ENCODE data around the gene POM121L12.

Gene POM121L12

GRCh38 chr7:53059591-53059990 lies 24.2 kb downstream of the POM121L12 start:
- no peaks in the 10 kb centered on the region for H3K27me3 ChIP-seq (ENCODE audit: insufficient read depth, poor library complexity, severe bottlenecking)
- H3K27ac ChIP-seq (replicated peaks) = no peak overlapping the region
- TF ChIP-seq GABPA (IDR thresholded peaks at IDR 0.05; ENCODE audit: low read depth) (no peak), POLR2AphosphoS5 (IDR thresholded peaks at IDR 0.05; ENCODE audit: low read depth) (no peak), REST (IDR thresholded peaks at IDR 0.05; ENCODE audit: insufficient replicate concordance, low read depth) (no peak), SPI1 (IDR thresholded peaks at IDR 0.05; ENCODE audit: borderline replicate concordance, low read depth) (no peak), CTCF (IDR thresholded peaks at IDR 0.05; ENCODE audit: insufficient read depth, low read length) (no peak)
- H3K4me3 ChIP-seq (replicated peaks; ENCODE audit: insufficient read depth, low read length) = no peak overlapping the region
- DNase-seq (ENCODE audit: low read depth in 1 of 2, low spot score in 1 of 2) = no peak

- Histone ChIP-seq H3K27me3 (ENCODE audit: insufficient read depth, poor library complexity, severe bottlenecking) (no peaks in the 10 kb centered on the region), H3K27ac (replicated peaks) (no peak overlapping the region), H3K4me3 (replicated peaks; ENCODE audit: insufficient read depth, low read length) (no peak overlapping the region)
- TF ChIP-seq SPI1 (IDR thresholded peaks at IDR 0.05; ENCODE audit: borderline replicate concordance, low read depth) (no peak), POLR2AphosphoS5 (IDR thresholded peaks at IDR 0.05; ENCODE audit: low read depth) (no peak), CTCF (IDR thresholded peaks at IDR 0.05; ENCODE audit: insufficient read depth, low read length) (no peak)
- DNase-seq (ENCODE audit: low read depth in 1 of 2, low spot score in 1 of 2) = no peak
These were observed 24.6 kb downstream of the POM121L12 start for GRCh38 chr7:53060066-53060465.

- no peaks in the 10 kb centered on the region for H3K27me3 ChIP-seq (ENCODE audit: insufficient read depth, poor library complexity, severe bottlenecking)
- TF ChIP-seq GABPA (IDR thresholded peaks at IDR 0.05; ENCODE audit: low read depth) (no peak), REST (IDR thresholded peaks at IDR 0.05; ENCODE audit: insufficient replicate concordance, low read depth) (no peak), SPI1 (IDR thresholded peaks at IDR 0.05; ENCODE audit: borderline replicate concordance, low read depth) (no peak), CTCF (IDR thresholded peaks at IDR 0.05; ENCODE audit: insufficient read depth, low read length) (no peak), POLR2AphosphoS5 (IDR thresholded peaks at IDR 0.05; ENCODE audit: low read depth) (no peak)
- no peak overlapping the region for H3K27ac ChIP-seq (replicated peaks)
- no peak for DNase-seq (ENCODE audit: low read depth in 1 of 2, low spot score in 1 of 2)
- H3K4me3 ChIP-seq (replicated peaks; ENCODE audit: insufficient read depth, low read length) = no peak overlapping the region
These were observed 27.4 kb downstream of the POM121L12 start for GRCh38 chr7:53062796-53063195.

GRCh38 chr7:53068673-53069072 lies 33.2 kb downstream of the POM121L12 start:
- Histone ChIP-seq H3K27me3 (ENCODE audit: insufficient read depth, poor library complexity, severe bottlenecking) (no peaks in the 10 kb centered on the region), H3K4me3 (replicated peaks; ENCODE audit: insufficient read depth, low read length) (no peak overlapping the region), H3K27ac (replicated peaks) (no peak overlapping the region)
- no peak for TF ChIP-seq POLR2AphosphoS5 (IDR thresholded peaks at IDR 0.05; ENCODE audit: low read depth)
- no peak for TF ChIP-seq REST (IDR thresholded peaks at IDR 0.05; ENCODE audit: insufficient replicate concordance, low read depth)
- TF ChIP-seq CTCF (IDR thresholded peaks at IDR 0.05; ENCODE audit: insufficient read depth, low read length) = no peak
- TF ChIP-seq GABPA (IDR thresholded peaks at IDR 0.05; ENCODE audit: low read depth) = no peak
- TF ChIP-seq SPI1 (IDR thresholded peaks at IDR 0.05; ENCODE audit: borderline replicate concordance, low read depth) = no peak
- DNase-seq (ENCODE audit: low read depth in 1 of 2, low spot score in 1 of 2) = no peak
